ENCODE measurements around the gene LAMB2.

- TF ChIP-seq CTCF (IDR thresholded peaks at IDR 0.05): no peak
- no peak for TF ChIP-seq POLR2AphosphoS5 (IDR thresholded peaks at IDR 0.05)
Observed at GRCh38 chr3:49135499-49135898, 2.6 kb upstream of the LAMB2 start.

Measured in esophagus muscularis mucosa (tissue), 3 donors.